ENCODE results near the gene TMEM8B. TPM values are rescaled to one million over a fixed set of nuclear protein-coding genes. Genes with fewer than 3 reads are reported as not detected.

The TMEM8B gene
- total RNA-seq, 1 experiment from 2014 or later, result 9.3 TPM

- Histone ChIP-seq H3K4me2 (ENCODE audit: insufficient read depth, insufficient read length, low read length) (no peak overlapping the region), H3K9me3 (ENCODE audit: control insufficient read depth, low read depth, low read length) (no peaks in the 10 kb centered on the region), H2BK120ac (ENCODE audit: low read depth, low read length, poor library complexity, severe bottlenecking) (no peak overlapping the region), H3K9ac (ENCODE audit: extremely low read depth, insufficient read length, low read length) (no peak overlapping the region), H3K27ac (ENCODE audit: insufficient read length, low read depth, low read length) (no peak overlapping the region), H2BK15ac (ENCODE audit: low read depth, low read length) (no peak overlapping the region), H4K8ac (replicated peaks; ENCODE audit: insufficient read length, low read depth, low read length) (no peak overlapping the region), H4K91ac (ENCODE audit: insufficient read length, low read depth, low read length) (no peak overlapping the region), H3K79me1 (ENCODE audit: insufficient read depth, low read depth, low read length, poor library complexity, severe bottlenecking) (no peaks in the 10 kb centered on the region), H4K5ac (ENCODE audit: insufficient read length, low read depth, low read length) (no peak overlapping the region), H3K23ac (ENCODE audit: insufficient read length, low read depth, low read length) (no peak overlapping the region), H2BK20ac (ENCODE audit: low read depth, low read length, poor library complexity, severe bottlenecking) (no peak overlapping the region), H3K79me2 (ENCODE audit: insufficient read depth, low read length) (no peaks in the 10 kb centered on the region), H3K23me2 (ENCODE audit: insufficient read length, low read depth, low read length, poor library complexity, severe bottlenecking) (peaks cover 3% of the 10 kb centered on the region), H3K4ac (ENCODE audit: low read depth, low read length) (no peak overlapping the region), H3K56ac (ENCODE audit: insufficient read length, low read depth, low read length) (no peak overlapping the region), H2BK5ac (ENCODE audit: insufficient read length, low read length) (no peak overlapping the region), H3K4me1 (ENCODE audit: insufficient read depth, low read length) (no peaks in the 10 kb centered on the region), H3K27me3 (ENCODE audit: insufficient read depth, low read length) (no peaks in the 10 kb centered on the region), H2AK5ac (ENCODE audit: insufficient read length, low read length) (no peak overlapping the region), H3K14ac (ENCODE audit: insufficient read depth, low read length) (no peak overlapping the region), H3T11ph (ENCODE audit: low read length) (no peak overlapping the region), H2AFZ (ENCODE audit: low read length) (no peak overlapping the region), H3K18ac (ENCODE audit: insufficient read length, low read depth, low read length) (no peak overlapping the region), H4K20me1 (ENCODE audit: control insufficient read depth, insufficient read depth, insufficient read length) (no peaks in the 10 kb centered on the region), H2BK12ac (ENCODE audit: insufficient read length, low read depth, low read length) (no peak overlapping the region)
- Mint-ChIP-seq H3K4me1 (peaks cover 17 to 22% of the 10 kb centered on the region in 2 experiments), H3K9me3 (no peaks in the 10 kb centered on the region), H3K4me3 (no peak overlapping the region; a peak in 1 of 5 replicates), H3K36me3 (ENCODE audit: insufficient read depth in 1 of 3, low read depth in 3 of 3) (no peaks in the 10 kb centered on the region; a peak in 1 of 7 replicates), H3K27me3 (ENCODE audit: low read depth) (peaks cover 4% of the 10 kb centered on the region), H3K27ac (no peak overlapping the region; a peak in 1 of 7 replicates)
- WGBS (ENCODE audit: extremely low coverage, insufficient read length, low lambda C conversion rate), result no CpG with 5 or more reads among the region's 2 CpGs
- TF ChIP-seq CTCF (conservative IDR thresholded peaks at IDR 0.05), result no peak
- no peak for DNase-seq
Observed at GRCh38 chr9:35793461-35793860, 35.6 kb upstream of the TMEM8B start.
